ENCODE data around the gene NXN. TPM values are rescaled to one million over a fixed set of nuclear protein-coding genes. Genes with fewer than 3 reads are reported as not detected.
"Not testable (repeated sequence)": the region's sequence is repeated elsewhere in the genome, so short reads cannot be mapped to it uniquely, and the experiment has no call there.

NXN gene
- total RNA-seq, 1 donor from 2014 or later = 67.8 TPM

GRCh38 chr17:829614-830013 lies 150.0 kb downstream of the NXN start:
- not testable (repeated sequence) for DNase-seq

GRCh38 chr17:828761-829160 lies 150.8 kb downstream of the NXN start:
- DNase-seq = no peak

- DNase-seq = no peak
These were observed 152.8 kb downstream of the NXN start for GRCh38 chr17:826778-827177.

GRCh38 chr17:825216-825615 lies 154.4 kb downstream of the NXN start:
- DNase-seq = no peak

GRCh38 chr17:824378-824777 lies 155.2 kb downstream of the NXN start:
- DNase-seq = no peak

GRCh38 chr17:823501-823902 lies 156.1 kb downstream of the NXN start:
- no peak for DNase-seq

GRCh38 chr17:819251-819650 lies 160.3 kb downstream of the NXN start:
- no peak for DNase-seq

- no peak for DNase-seq
These were observed 165.2 kb downstream of the NXN start for GRCh38 chr17:814371-814770.

- DNase-seq = no peak
These were observed 166.9 kb downstream of the NXN start for GRCh38 chr17:812638-813204.

GRCh38 chr17:811051-811784 lies 168.4 kb downstream of the NXN start:
- DNase-seq = no peak

- no peak for DNase-seq
These were observed 171.9 kb downstream of the NXN start for GRCh38 chr17:807523-808294.

- no peak for DNase-seq
These were observed 172.6 kb downstream of the NXN start for GRCh38 chr17:806781-807522.

- DNase-seq = no peak
These were observed 173.2 kb downstream of the NXN start for GRCh38 chr17:806346-806745.

- not testable (repeated sequence) for DNase-seq
These were observed 173.7 kb downstream of the NXN start for GRCh38 chr17:805886-806285.

GRCh38 chr17:804541-805435 lies 174.8 kb downstream of the NXN start:
- DNase-seq = no peak

- DNase-seq = no peak
These were observed 176.4 kb downstream of the NXN start for GRCh38 chr17:802901-803881.

- DNase-seq = no peak
These were observed 177.1 kb downstream of the NXN start for GRCh38 chr17:802481-802880.

GRCh38 chr17:801660-802059 lies 177.9 kb downstream of the NXN start:
- no peak for DNase-seq

GRCh38 chr17:800446-801242 lies 178.9 kb downstream of the NXN start:
- no peak for DNase-seq

- DNase-seq = no peak
These were observed 180.3 kb downstream of the NXN start for GRCh38 chr17:799261-799660.
